Activated CD8-positive, alpha-beta memory T cell treated with anti-CD3 and anti-CD28 coated beads for 24 hours (primary cell): ENCODE data around the gene XRCC6.

Experiments
- DNase-seq: peaks from one replicate; pipeline ENCODE4 v3.0.0-alpha.2; 2020

The XRCC6 gene

GRCh38 chr22:41688365-41689211 is 67.5 kb downstream of the XRCC6 start, which contains the start of gene SNU13:
SNU13 (minus strand) TSS chr22:41688867; CDS start chr22:41688796, 71 bp downstream.
- peak; percentile 94 for DNase-seq

DNA sequence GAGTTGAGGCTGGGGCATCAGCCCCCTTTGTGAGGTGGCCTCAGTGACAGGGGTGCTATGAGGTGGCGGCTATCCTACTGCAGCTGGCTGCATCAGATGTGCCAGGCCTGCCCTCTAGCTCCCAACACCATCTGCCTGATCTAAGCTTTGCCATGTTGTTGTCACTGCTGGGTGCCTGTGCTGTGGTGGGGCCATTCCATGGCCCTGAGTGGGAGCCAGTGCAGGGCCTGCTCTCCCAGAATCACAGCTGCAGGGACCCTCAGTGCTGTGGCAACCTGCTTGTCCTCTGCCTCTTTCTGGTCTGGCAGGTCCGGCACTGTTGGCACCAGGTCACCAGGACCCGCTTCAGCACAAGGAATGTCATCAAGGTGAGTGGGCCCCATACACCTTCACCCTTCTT is 69.4 kb downstream of the XRCC6 start:
- DNase-seq, result no peak

- no peak for DNase-seq
These were observed 74.1 kb downstream of the XRCC6 start for GRCh38 chr22:41695211-41695610.

DNA sequence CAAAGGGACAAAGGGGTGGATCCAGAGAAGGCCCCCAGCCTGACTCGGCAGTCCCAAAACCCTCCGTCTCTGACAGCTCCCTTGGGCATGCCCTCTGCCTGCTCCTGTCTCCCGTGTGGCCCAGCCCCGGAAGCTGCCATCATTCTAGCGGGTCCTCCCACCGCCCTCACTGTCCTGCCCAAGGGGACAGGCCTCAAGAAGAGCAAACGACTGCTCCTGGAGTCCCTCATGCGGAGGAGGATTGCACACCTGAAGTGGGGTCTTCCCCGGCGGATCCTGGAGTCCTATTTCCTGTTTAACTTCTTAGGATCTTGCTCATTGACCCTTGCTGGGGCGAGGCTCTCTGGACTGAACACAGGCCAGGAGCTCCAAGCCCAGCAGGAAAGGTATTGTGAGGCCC is 75.6 kb downstream of the XRCC6 start:
- no peak for DNase-seq

- peak; percentile 99 for DNase-seq
These were observed 76.2 kb downstream of the XRCC6 start for GRCh38 chr22:41697126-41697775.

DNA sequence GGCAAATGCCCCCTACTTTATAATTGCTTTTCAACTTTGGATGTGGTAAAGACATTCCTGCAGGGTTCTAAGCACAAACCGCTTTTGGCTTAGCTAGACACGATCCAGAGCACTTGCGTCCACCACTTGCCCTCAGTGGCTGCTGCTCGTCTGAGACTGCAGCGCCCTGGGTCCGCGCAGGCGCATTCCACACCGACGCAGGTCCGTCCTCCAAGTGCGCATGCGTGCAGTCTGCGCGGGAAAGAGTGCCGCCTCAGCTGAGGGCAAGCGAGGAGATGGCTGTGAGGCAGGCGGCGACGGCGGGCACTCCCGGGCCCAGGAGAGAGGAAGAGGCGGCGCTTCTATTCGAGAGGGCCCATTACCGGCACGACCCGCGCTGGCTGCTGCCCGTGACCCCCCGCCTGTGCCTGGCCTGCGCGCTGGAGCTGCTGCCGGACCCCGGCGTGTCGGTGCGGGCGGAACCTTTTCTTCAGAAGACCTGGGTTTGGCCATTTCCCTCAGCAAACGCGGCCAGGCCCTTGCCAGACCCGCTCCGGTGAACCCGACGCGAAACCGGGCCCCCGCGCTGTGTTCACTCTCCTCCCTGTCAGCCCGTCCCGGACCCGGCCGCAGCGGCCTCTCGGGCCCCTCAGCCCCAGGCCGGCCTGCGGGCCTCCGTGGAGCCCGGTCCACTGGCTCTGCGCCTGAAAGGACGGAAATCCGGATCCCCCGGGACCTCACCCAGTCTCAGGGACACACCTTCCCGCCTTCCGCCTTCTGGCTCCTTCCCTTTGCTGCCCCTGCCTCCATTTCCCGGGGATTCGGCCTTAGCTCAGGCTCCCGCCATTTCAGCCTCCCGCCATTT is 78.4 kb downstream of the XRCC6 start, which contains the start of gene MEI1:
Gene MEI1, plus strand, starts transcription at position 240 of the 844 bp plus-strand sequence. Its CDS starts 36 bp downstream, at position 276.
- DNase-seq, result peak; percentile 96

GRCh38 chr22:41700108-41700364 is 78.9 kb downstream of the XRCC6 start:
- no peak for DNase-seq

DNA sequence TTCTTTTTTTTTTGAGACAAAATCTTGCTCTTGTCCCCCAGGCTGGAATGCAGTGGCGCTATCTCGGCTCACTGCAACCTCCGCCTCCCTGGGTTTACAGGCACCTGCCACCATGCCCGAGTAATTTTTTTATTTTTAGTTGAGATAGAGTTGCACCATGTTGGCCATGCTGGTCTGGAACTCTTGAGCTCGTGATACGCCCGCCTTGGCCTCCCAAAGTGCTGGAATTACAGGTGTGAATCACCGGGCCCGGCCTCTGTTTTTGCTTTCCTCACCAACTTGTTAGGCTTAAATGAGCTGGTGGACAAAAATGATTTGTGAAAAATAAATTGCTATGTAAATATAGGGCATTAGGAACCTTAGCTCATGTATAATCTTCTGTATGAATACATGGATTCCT is 81.7 kb downstream of the XRCC6 start:
- no peak for DNase-seq

- DNase-seq, result no peak
These were observed 88.2 kb downstream of the XRCC6 start for GRCh38 chr22:41709341-41709740.

DNA sequence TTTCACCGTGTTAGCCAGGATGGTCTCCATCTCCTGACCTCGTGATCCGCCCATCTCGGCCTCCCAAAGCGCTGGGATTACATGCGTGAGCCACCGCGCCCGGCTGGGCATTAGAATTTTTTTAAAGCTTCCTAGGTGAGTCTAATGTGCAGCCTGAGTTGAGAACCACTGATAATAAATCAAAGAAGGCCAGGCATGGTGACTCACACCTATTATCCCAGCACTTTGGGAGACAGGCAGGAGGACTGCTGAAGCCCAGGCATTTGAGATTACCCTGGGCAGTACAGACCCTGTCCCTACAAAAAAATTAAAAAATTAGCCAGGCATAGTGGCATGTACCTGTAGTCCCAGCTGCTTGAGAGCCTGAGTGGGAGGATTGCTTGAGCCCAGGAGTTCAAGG is 91.9 kb downstream of the XRCC6 start:
- DNase-seq, result no peak
